B cell (primary cell): ENCODE measurements around the gene EEFSEC.

Source experiments
- EZH2 ChIP-seq: IDR thresholded peaks from 2 replicates; pipeline ENCODE4 v1.6.1; 2012; ENCODE audit warnings: borderline replicate concordance, low read depth, mild to moderate bottlenecking, moderate library complexity, low read length; ENCODE audit not compliant: insufficient read depth, poor library complexity, severe bottlenecking
- TF ChIP-seq, protein P1 (sequence below): fragments of 200-600 bp; IDR thresholded peaks from one replicate; pipeline ENCODE4 v1.8.0; 2022; ENCODE audit warnings: antibody characterized with exemption, mild to moderate bottlenecking

- TF ChIP-seq, protein P1, sequence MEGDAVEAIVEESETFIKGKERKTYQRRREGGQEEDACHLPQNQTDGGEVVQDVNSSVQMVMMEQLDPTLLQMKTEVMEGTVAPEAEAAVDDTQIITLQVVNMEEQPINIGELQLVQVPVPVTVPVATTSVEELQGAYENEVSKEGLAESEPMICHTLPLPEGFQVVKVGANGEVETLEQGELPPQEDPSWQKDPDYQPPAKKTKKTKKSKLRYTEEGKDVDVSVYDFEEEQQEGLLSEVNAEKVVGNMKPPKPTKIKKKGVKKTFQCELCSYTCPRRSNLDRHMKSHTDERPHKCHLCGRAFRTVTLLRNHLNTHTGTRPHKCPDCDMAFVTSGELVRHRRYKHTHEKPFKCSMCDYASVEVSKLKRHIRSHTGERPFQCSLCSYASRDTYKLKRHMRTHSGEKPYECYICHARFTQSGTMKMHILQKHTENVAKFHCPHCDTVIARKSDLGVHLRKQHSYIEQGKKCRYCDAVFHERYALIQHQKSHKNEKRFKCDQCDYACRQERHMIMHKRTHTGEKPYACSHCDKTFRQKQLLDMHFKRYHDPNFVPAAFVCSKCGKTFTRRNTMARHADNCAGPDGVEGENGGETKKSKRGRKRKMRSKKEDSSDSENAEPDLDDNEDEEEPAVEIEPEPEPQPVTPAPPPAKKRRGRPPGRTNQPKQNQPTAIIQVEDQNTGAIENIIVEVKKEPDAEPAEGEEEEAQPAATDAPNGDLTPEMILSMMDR, result no peak
- no peak for TF ChIP-seq EZH2
Measured at GRCh38 chr3:128273109-128273840, 120.0 kb downstream of the EEFSEC start.
